Ovary (tissue), 9 donors: ENCODE results near the gene RAC3. TPM values are rescaled to one million over a fixed set of nuclear protein-coding genes. Genes with fewer than 3 reads are reported as not detected.

Experiments
- DNase-seq, 5 donors: peaks; one replicate each; pipeline ENCODE4 v3.0.0-alpha.2; 2019 to 2020
- H3K27ac ChIP-seq, 2 donors: fragments of 200-600 bp; one replicate each; pipeline versions ENCODE4 v1.5.1 to v1.8.0; 2019 to 2022
- H3K27me3 ChIP-seq: fragments of 200-600 bp; one replicate; pipeline ENCODE4 v1.8.0; 2022
- H3K36me3 ChIP-seq: fragments of 200-600 bp; sonication (generic); one replicate; pipeline ENCODE4 v1.5.1; 2019
- H3K4me1 ChIP-seq: one replicate; pipeline ENCODE4 v1.8.1; 2013; ENCODE audit warnings: mild to moderate bottlenecking, moderate library complexity; ENCODE audit not compliant: insufficient read depth
- H3K4me3 ChIP-seq: fragments of 200-600 bp; sonication (generic); one replicate; pipeline ENCODE4 v1.5.1; 2017
- H3K9me3 ChIP-seq, 2 donors: fragments of 200-600 bp in 1 of 2; sonication (generic) in 1 of 2; one replicate each; pipeline versions ENCODE4 v1.5.1 to v1.8.1; 2013 to 2019; ENCODE audit warnings: mild to moderate bottlenecking in 1 of 2, moderate library complexity in 1 of 2
- EP300 ChIP-seq: sonication (generic); formaldehyde crosslinking; IDR thresholded peaks from one replicate; pipeline ENCODE4 v1.6.1; 2017; ENCODE audit warnings: antibody characterized with exemption
- POLR2A ChIP-seq: fragments of 450-650 bp; IDR thresholded peaks from one replicate; pipeline ENCODE4 v1.6.1; 2017; ENCODE audit warnings: antibody characterized with exemption, mild to moderate bottlenecking, moderate library complexity
- WGBS, 3 donors: extraction: QIAGEN DNeasy Blood & Tissue Kit in 1 of 3; methylation state at CpG; one replicate each; pipeline versions ENCODE4 v1.1.5 to v1.1.7; 2013 to 2017; 5-methylcytosine and 5-hydroxymethylcytosine counted together
- intact Hi-C, 4 donors: fragments of 100-400 bp; cut with DNase I; formaldehyde crosslinking; loops; one replicate each; pipeline versions ENCODE4 v1.11.0 to v1.15.1; 2022 to 2023
- polyA plus RNA-seq, 2 donors: library from polyadenylated mRNA; stranded (reverse); fragments of 200-250 nt in 1 of 2; fragments of 350-450 nt in 1 of 2; fragmentation: Illumina TruSeq in 1 of 2; extraction: RNeasy Lipid Tissue Mini Kit (QIAGEN cat#74804) in 1 of 2; gene quantifications; one replicate each; pipeline ENCODE4 v1.2.3, GENCODE V29; 2013 to 2014
- total RNA-seq, 7 donors: library from RNA; depleted of rRNA in 2 of 7; stranded (reverse); fragments of >200 nt in 2 of 7; fragmentation: NEBNext Ultra II Directional in 3 of 7; extraction: Animal tissue kit (Norgen Biotek cat#: 25700) in 3 of 7; gene quantifications; one replicate each; pipeline versions ENCODE4 v1.1.0 to v1.2.4, GENCODE V29; 2016 to 2023
- TF ChIP-seq, protein P1 (sequence below), 3 donors: fragments of 450-650 bp in 2 of 3; fragments of 200-600 bp in 1 of 3; IDR thresholded peaks; one replicate each; pipeline versions ENCODE4 v1.5.1 to v1.8.0; 2016 to 2022; ENCODE audit warnings: antibody characterized with exemption in 3 of 3, mild to moderate bottlenecking in 1 of 3
- donor health status: DM: no; HTN: no; CAD: no; lungs with moderate emphysema.
- donor health status: DM: no; HTN: no; CAD: no.
- donor health status: Bipolar disorder and iron deficiency.
- donor health status: DM: yes; HTN: yes; CAD: no.
- donor health status: DM: no; HTN: no; CAD: no.
- donor health status: DM: yes; HTN: yes; CAD: no.

Gene RAC3
- total and polyA plus RNA-seq, 9 donors, result 0.40 to 7.8 (median 3.3) TPM

DNA sequence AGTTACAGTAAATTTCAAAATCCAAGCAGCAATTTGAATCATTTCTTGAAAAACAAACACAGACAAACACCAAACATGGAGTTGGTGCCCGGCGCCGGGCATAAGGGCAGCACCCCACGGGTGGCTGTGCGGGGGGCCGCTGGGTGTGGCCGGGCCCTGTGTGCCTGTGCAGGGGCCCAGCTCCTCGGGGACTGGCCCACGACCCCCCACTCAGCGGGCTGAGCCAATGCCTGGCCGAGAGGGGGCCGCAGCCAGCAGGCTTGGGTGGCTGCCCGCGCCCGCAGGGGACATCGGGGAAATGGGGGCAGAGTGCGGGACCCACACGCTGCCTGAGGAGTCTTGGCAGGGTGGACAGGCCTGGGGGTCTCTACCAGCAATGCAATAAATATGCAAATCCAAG lies 47.0 kb downstream of the RAC3 start:
- H3K36me3 ChIP-seq, result no peaks in the 10 kb centered on the region
- no peak overlapping the region for H3K4me3 ChIP-seq

DNA sequence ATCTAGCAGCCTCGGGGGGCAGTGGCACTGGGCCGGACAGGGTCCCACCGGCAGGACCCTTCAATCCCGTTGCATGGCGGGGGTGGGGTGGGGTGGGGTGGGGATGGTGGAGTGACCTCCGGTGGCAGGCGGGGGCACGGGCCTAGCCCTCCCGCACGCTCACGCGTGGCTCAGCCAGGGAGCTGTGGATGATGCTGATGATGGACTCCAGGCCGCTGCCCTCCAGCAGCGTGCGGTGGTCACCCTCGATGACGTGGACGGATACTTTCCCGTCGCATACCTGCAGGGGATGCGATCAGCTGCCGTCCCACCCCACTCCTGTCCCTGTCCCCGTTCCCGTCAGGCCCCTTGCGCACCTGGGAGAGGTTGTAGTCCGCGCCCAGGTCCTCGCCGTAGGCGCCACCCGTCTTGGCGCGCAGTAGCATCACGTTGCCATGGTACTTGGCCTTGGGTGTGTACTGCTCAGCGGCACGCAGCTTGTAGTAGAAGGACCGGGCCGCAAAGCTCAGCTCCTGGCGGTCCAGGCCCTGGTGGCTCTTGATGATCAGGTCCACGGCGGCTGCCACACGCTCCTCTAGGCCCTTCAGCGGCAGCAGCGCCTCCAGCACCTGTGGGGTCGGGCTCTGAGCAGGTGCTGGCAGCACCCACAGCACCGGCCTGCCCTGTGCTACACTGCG lies 47.7 kb downstream of the RAC3 start:
- WGBS, 3 donors, result 91 to 95% (median 93%) methylated on average over 34 to 47 of the region's 47 CpGs
- Histone ChIP-seq H3K4me3 (no peak overlapping the region), H3K4me1 (peaks cover 2% of the 10 kb centered on the region), H3K27ac (no peak overlapping the region), H3K27me3 (no peaks in the 10 kb centered on the region), H3K36me3 (no peaks in the 10 kb centered on the region), H3K9me3 (no peaks in the 10 kb centered on the region)
- no peak for DNase-seq
- TF ChIP-seq, protein P1, sequence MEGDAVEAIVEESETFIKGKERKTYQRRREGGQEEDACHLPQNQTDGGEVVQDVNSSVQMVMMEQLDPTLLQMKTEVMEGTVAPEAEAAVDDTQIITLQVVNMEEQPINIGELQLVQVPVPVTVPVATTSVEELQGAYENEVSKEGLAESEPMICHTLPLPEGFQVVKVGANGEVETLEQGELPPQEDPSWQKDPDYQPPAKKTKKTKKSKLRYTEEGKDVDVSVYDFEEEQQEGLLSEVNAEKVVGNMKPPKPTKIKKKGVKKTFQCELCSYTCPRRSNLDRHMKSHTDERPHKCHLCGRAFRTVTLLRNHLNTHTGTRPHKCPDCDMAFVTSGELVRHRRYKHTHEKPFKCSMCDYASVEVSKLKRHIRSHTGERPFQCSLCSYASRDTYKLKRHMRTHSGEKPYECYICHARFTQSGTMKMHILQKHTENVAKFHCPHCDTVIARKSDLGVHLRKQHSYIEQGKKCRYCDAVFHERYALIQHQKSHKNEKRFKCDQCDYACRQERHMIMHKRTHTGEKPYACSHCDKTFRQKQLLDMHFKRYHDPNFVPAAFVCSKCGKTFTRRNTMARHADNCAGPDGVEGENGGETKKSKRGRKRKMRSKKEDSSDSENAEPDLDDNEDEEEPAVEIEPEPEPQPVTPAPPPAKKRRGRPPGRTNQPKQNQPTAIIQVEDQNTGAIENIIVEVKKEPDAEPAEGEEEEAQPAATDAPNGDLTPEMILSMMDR (IDR thresholded peaks at IDR 0.05), result no peak
- no peak for TF ChIP-seq EP300
- TF ChIP-seq POLR2A, result no peak
- intact Hi-C loops, result no loop called here

More for the DNA sequence above, 47.0 kb downstream of the RAC3 start:
- Histone ChIP-seq H3K27ac (no peak overlapping the region), H3K4me1 (peaks cover 2% of the 10 kb centered on the region), H3K27me3 (no peaks in the 10 kb centered on the region), H3K9me3 (no peaks in the 10 kb centered on the region)
- DNase-seq, result no peak
- intact Hi-C loops, result no loop called here
- TF ChIP-seq EP300, result no peak
- TF ChIP-seq, protein P1 (IDR thresholded peaks at IDR 0.05), result no peak
- TF ChIP-seq POLR2A, result no peak
- WGBS, 3 donors, result 83 to 89% (median 85%) methylated on average over 18 of the region's 18 CpGs

DNA sequence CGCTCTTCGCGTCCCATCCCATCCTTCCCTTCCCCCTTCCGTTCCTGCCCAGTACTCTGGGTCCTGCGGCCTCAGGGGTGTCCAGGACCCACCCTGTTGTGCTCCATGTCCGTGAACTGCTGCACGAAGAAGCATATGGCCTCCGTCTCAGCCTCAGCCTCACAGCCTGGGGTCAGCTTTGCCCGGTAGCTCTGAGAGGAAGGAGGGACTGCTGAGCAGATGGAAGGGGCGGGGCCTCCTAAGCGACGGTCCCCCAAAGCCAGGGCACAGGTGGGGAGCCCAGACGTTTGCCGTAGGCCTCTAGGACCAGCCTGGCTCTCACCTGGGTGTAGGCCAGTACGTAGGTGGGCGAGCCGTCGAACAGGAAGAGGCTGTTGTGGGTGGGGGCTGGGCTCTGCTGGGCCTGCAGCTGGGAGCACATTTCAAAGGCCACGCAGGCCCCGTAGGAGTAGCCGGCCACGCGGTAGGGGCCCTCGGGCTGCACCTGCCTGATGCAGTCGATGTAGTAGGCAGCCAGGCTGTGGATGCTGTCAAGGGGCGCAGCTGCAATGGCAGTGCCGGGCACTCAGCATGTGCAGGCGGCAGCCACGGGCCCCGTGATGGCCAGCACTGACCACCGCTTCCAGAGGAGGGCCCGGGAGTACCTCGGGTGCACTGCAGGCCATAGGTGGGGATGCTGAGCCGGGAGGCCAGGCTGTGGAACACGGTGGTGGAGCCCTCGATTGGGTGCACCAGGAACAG lies 48.7 kb downstream of the RAC3 start:
- H3K4me1 ChIP-seq, result peaks cover 2% of the 10 kb centered on the region
- TF ChIP-seq EP300, result no peak
- no peak for TF ChIP-seq POLR2A
- TF ChIP-seq, protein P1 (IDR thresholded peaks at IDR 0.05), result no peak
- no peaks in the 10 kb centered on the region for H3K36me3 ChIP-seq
- 75 to 81% (median 77%) methylated on average over 36 of the region's 36 CpGs for WGBS, 3 donors
- intact Hi-C loops, result no loop called here
- H3K9me3 ChIP-seq, result no peaks in the 10 kb centered on the region
- no peak overlapping the region for H3K4me3 ChIP-seq
- H3K27me3 ChIP-seq, result no peaks in the 10 kb centered on the region
- DNase-seq, result no peak
- H3K27ac ChIP-seq, result no peak overlapping the region

DNA sequence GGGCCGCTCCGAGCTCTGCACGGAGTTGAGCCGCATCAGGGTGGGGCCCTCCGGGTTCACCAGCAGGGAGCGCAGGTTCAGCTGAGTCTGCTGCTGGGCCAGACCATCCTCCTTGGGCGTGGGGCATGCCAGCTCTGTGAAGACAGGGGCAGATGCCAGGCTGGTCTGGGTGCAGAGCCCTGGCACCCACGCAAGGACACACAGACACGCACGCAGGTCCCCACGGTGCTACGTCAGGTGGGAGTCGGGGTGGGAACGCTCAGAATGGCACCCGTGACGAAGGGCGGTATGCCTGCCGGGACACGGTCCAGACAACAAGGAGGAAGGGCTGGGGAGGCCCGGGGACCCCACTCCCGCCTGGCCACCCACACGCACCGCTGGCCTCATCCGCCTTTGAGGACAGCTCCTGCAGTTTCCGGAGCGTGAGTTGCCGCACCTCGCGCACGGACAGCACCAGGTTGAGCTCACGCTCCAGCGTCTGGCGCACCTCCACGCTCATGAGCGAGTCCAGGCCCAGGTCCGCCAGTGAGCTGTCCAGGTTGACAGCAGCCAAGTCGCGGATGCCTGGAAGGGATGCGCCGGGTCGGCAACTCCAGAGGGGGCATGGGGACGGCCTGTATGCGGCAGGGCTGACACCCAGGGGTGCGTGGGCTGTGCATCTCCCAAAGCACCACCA lies 49.4 kb downstream of the RAC3 start:
- WGBS, 3 donors, result 91 to 93% (median 93%) methylated on average over 43 to 44 of the region's 44 CpGs
- H3K4me3 ChIP-seq, result no peak overlapping the region
- H3K27me3 ChIP-seq, result no peaks in the 10 kb centered on the region
- no peak for TF ChIP-seq POLR2A
- no peak for TF ChIP-seq EP300
- TF ChIP-seq, protein P1 (IDR thresholded peaks at IDR 0.05), result no peak
- intact Hi-C loops, result no loop called here
- H3K36me3 ChIP-seq, result no peaks in the 10 kb centered on the region
- peaks cover 2% of the 10 kb centered on the region for H3K4me1 ChIP-seq
- H3K27ac ChIP-seq, result no peak overlapping the region
- H3K9me3 ChIP-seq, result no peaks in the 10 kb centered on the region
- no peak for DNase-seq
